Calu3 (cell line): Measurements from ENCODE around the gene GCSAML. TPM values are rescaled to one million over a fixed set of nuclear protein-coding genes. Genes with fewer than 3 reads are reported as not detected.

ENCODE experiments used
- Bru-seq: library from RNA; stranded (reverse); fragments of 400-500 nt; gene quantifications from one replicate; lab custom pipeline; 2021; lab: Mats Ljungman, UMichigan
- BruChase-seq, 2 experiments: library from RNA; stranded (reverse); fragments of 400-500 nt; gene quantifications; one replicate each; lab custom pipeline; 2021; lab: Mats Ljungman, UMichigan
- BruUV-seq: library from RNA; stranded (reverse); fragments of 400-500 nt; replicated peaks from 2 replicates; lab custom pipeline; 2021; lab: Mats Ljungman, UMichigan
- CTCF ChIA-PET: fragments of 300-600 bp; sonication (Branson Sonifier 250); formaldehyde crosslinking; loops from one replicate; lab custom pipeline; 2022; ENCODE audit warnings: antibody characterized with exemption; lab: Charles Lee
- DNase-seq: peaks from one replicate; pipeline ENCODE4 v3.0.0; 2022
- H3K27ac Mint-ChIP-seq: one replicate; pipeline ENCODE4 v1.8.0; 2022; ENCODE audit warnings: mixed read lengths; ENCODE audit not compliant: unreplicated experiment
- H3K27me3 Mint-ChIP-seq: one replicate; pipeline ENCODE4 v1.8.0; 2022; ENCODE audit warnings: mixed read lengths; ENCODE audit not compliant: unreplicated experiment
- H3K36me3 Mint-ChIP-seq: one replicate; pipeline ENCODE4 v1.8.0; 2022; ENCODE audit warnings: mild to moderate bottlenecking, moderate library complexity, mixed read lengths; ENCODE audit not compliant: insufficient read depth, unreplicated experiment
- H3K4me1 Mint-ChIP-seq: one replicate; pipeline ENCODE4 v1.8.0; 2022; ENCODE audit warnings: mild to moderate bottlenecking, low read depth, mixed read lengths; ENCODE audit not compliant: unreplicated experiment
- H3K4me3 Mint-ChIP-seq: one replicate; pipeline ENCODE4 v1.8.0; 2022; ENCODE audit warnings: mild to moderate bottlenecking, low read depth, moderate library complexity, mixed read lengths; ENCODE audit not compliant: unreplicated experiment
- H3K9me3 Mint-ChIP-seq: one replicate; pipeline ENCODE4 v1.8.0; 2022; ENCODE audit warnings: low read depth, mixed read lengths; ENCODE audit not compliant: unreplicated experiment
- intact Hi-C: fragments of 100-400 bp; cut with micrococcal nuclease; formaldehyde crosslinking; loops from one replicate; pipeline ENCODE4 v1.10.0; 2022; ENCODE audit not compliant: unreplicated experiment
- long read RNA-seq: library from polyadenylated mRNA; stranded (forward); transcript quantifications from one replicate; pipeline ENCODE4 v2.0.0, GENCODE V29; 2022
- total RNA-seq: library from RNA; stranded (reverse); gene quantifications from 2 replicates; pipeline ENCODE4 v1.2.3, GENCODE V29; 2022
- TF ChIP-seq, protein P1 (sequence below): fragments of 200-600 bp; IDR thresholded peaks from one replicate; pipeline ENCODE4 v1.8.0; 2022; ENCODE audit warnings: antibody characterized with exemption; ENCODE audit not compliant: unreplicated experiment

Gene GCSAML
- not detected in 2 replicates for total RNA-seq
- not detected for Bru-seq, nascent RNA
- not detected for BruChase-seq, experiment 1, labeled RNA remaining after a 6-hour chase
- BruChase-seq, experiment 2, labeled RNA remaining after a 2-hour chase = not detected
- long read RNA-seq = 0 reads

DNA sequence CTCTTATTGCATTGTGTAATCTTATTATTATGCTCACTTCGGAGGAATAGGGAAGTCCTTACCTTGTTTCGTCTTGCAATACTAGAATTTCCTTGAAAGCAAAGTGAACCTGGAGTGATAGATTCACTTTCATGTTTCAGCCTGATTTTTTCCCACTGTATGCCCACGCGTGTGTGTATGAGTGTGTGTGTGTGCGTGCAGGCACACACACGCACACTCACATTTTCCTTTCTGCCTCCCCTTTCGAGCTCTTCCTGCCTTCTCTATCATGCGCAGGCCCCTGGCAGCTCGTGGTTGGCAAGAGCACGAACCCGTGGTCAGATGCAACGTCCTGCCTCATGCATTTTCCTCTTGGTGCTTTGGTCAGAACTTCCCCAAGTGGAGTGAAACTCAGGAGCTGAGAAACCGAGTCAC lies at the start of gene GCSAML:
Gene GCSAML, plus strand, starts transcription at position 366 of the 414 bp plus-strand sequence. CDS start 58 bp downstream, outside the sequence.
- TF ChIP-seq, protein P1, sequence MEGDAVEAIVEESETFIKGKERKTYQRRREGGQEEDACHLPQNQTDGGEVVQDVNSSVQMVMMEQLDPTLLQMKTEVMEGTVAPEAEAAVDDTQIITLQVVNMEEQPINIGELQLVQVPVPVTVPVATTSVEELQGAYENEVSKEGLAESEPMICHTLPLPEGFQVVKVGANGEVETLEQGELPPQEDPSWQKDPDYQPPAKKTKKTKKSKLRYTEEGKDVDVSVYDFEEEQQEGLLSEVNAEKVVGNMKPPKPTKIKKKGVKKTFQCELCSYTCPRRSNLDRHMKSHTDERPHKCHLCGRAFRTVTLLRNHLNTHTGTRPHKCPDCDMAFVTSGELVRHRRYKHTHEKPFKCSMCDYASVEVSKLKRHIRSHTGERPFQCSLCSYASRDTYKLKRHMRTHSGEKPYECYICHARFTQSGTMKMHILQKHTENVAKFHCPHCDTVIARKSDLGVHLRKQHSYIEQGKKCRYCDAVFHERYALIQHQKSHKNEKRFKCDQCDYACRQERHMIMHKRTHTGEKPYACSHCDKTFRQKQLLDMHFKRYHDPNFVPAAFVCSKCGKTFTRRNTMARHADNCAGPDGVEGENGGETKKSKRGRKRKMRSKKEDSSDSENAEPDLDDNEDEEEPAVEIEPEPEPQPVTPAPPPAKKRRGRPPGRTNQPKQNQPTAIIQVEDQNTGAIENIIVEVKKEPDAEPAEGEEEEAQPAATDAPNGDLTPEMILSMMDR = no peak
- Mint-ChIP-seq H3K4me1 (no peaks in the 10 kb centered on the region), H3K27me3 (no peaks in the 10 kb centered on the region), H3K4me3 (no peak within 1 kb of the TSS), H3K27ac (no peak within 1 kb of the TSS), H3K9me3 (peaks cover 25% of the 10 kb centered on the region), H3K36me3 (no peaks in the 10 kb centered on the region)
- no peak for DNase-seq
- CTCF ChIA-PET = no interaction called here
- intact Hi-C loops = no loop called here
- BruUV-seq = no TSS peak

DNA sequence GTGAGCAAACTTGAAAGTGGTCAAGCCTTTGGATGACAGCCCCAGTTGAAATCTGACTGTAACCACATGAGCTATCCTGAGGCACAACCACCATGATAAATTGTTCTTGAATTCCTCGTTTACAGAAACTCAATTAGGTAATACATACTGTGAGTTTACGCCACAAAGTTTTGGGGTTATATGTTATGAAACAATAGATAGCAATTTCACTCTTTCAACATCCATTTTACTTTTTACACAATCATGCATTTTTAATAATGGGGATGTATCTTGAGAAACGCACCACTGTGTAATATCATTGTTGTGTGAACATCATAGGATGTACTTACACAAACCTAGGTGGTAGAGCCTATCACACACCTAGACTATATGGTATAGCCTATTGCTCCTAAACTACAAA lies 48.1 kb upstream of the GCSAML start:
- intact Hi-C loops = no loop called here
- CTCF ChIA-PET = no interaction called here
- Mint-ChIP-seq H3K4me3 (no peak overlapping the region), H3K27me3 (no peaks in the 10 kb centered on the region), H3K36me3 (no peaks in the 10 kb centered on the region), H3K9me3 (peaks cover 14% of the 10 kb centered on the region), H3K4me1 (no peaks in the 10 kb centered on the region), H3K27ac (no peak overlapping the region)
- DNase-seq = no peak
- TF ChIP-seq, protein P1 = no peak
- no TSS peak for BruUV-seq

DNA sequence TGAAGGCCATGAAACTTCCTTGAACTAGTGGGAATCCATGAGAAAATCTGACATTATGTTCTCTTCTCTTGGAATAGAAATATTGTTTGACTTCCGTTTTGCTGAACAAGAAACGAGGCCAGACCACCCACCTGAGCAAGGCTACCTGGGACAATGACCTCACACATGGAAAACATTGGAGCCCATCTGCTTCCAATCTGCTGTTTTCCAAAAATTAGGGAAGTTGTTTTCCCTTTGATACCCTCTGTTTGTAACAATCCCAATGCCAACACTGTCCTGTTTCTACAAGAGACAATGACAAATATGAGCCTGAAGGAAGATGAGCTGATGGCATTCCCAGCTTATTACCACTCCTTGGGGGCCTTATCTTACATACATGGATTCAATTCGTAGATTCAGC lies 42.1 kb upstream of the GCSAML start:
- Mint-ChIP-seq H3K4me3 (no peak overlapping the region), H3K27me3 (no peaks in the 10 kb centered on the region), H3K36me3 (no peaks in the 10 kb centered on the region), H3K9me3 (peaks cover 14% of the 10 kb centered on the region), H3K4me1 (no peaks in the 10 kb centered on the region), H3K27ac (no peak overlapping the region)
- TF ChIP-seq, protein P1 = no peak
- DNase-seq = no peak
- intact Hi-C loops = no loop called here
- CTCF ChIA-PET = no interaction called here
- no TSS peak for BruUV-seq

DNA sequence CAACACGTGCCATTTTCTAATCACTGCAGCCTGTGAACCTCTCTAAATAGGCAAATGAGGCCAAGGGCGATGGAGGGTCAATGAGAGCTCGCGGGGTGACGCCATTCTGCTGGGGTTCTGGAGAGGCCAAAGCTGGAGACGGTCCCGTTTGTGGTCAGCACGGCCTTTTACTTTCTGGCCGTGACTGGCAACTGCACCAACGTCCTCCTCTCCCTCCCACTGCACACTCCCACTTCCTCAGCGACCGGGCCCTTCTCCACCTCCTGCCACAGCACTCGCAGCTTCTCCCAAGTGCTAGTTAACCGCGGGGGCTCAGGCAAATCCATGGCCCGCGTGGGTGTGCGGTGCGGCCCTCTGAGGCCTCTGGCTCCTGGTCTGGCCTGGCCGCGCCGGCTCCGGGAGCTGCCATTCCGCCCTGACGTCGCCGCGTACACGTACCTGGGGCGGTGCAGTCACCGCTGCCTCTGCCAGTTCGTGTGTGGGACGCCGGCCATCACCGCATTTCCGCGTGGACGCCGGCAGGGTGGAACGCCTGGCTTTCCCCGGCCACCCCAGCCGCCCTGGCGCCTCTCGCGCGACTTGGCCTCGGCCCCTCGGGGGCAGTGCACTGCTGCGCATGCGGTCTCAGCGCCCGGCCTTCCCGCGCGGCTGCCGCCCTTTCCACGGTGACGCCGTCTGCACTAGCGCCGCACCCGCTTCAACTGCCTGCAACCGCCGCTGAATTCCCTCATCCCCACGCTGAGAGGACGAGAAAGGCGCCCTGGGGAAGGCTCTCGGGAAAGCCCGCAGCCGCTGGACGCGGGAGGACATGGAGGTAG lies 30.9 kb upstream of the GCSAML start:
- H3K27me3 Mint-ChIP-seq = no peaks in the 10 kb centered on the region
- TF ChIP-seq, protein P1 = no peak
- BruUV-seq = no TSS peak
- intact Hi-C loops = no loop called here
- H3K27ac Mint-ChIP-seq = no peak overlapping the region
- DNase-seq = no peak
- no peaks in the 10 kb centered on the region for H3K36me3 Mint-ChIP-seq
- H3K4me3 Mint-ChIP-seq = no peak overlapping the region
- H3K9me3 Mint-ChIP-seq = peaks cover 28% of the 10 kb centered on the region
- CTCF ChIA-PET = no interaction called here
- H3K4me1 Mint-ChIP-seq = no peaks in the 10 kb centered on the region
